Uterus (tissue), 4 donors: ENCODE measurements around the gene VWC2. TPM values are rescaled to one million over a fixed set of nuclear protein-coding genes. Genes with fewer than 3 reads are reported as not detected.

Source experiments
- DNase-seq, 2 donors: peaks; one replicate each; pipeline ENCODE4 v3.0.0-alpha.2; 2019 to 2020
- H3K27ac ChIP-seq, 2 donors: fragments of 200-600 bp; sonication (generic); 1 replicate in 1 of 2; 2 replicates in 1 of 2; pipeline ENCODE4 v1.5.1; 2016 to 2018
- H3K27me3 ChIP-seq, 2 donors: fragments of 200-600 bp; sonication (generic); one replicate each; pipeline ENCODE4 v1.5.1; 2018 to 2019; ENCODE audit warnings: control low read depth in 1 of 2
- H3K36me3 ChIP-seq, 2 donors: fragments of 200-600 bp; sonication (generic); one replicate each; pipeline ENCODE4 v1.5.1; 2019; ENCODE audit warnings: control low read depth in 1 of 2
- H3K4me1 ChIP-seq, 2 donors: fragments of 200-600 bp; sonication (generic); one replicate each; pipeline ENCODE4 v1.5.1; 2018 to 2019; ENCODE audit warnings: control low read depth in 1 of 2
- H3K4me3 ChIP-seq, 2 donors: fragments of 200-600 bp; sonication (generic); 1 replicate in 1 of 2; 2 replicates in 1 of 2; pipeline ENCODE4 v1.5.1; 2018 to 2019; ENCODE audit warnings: mild to moderate bottlenecking in 1 of 2
- H3K9me3 ChIP-seq, 2 donors: fragments of 200-600 bp; sonication (generic); one replicate each; pipeline ENCODE4 v1.5.1; 2019; ENCODE audit warnings: control low read depth in 1 of 2
- POLR2A ChIP-seq, 2 donors: fragments of 450-650 bp; IDR thresholded peaks; one replicate each; pipeline ENCODE4 v1.6.1; 2016; ENCODE audit warnings: antibody characterized with exemption in 2 of 2, mild to moderate bottlenecking in 1 of 2, moderate library complexity in 1 of 2
- intact Hi-C: fragments of 100-400 bp; cut with DNase I; formaldehyde crosslinking; loops from one replicate; pipeline ENCODE4 v1.15.1; 2023; ENCODE audit warnings: low total_unique reads
- total RNA-seq, 4 donors: library from RNA; depleted of rRNA in 3 of 4; stranded (reverse); fragments of >200 nt in 3 of 4; gene quantifications; one replicate each; pipeline versions ENCODE4 v1.1.0 to v1.2.4, GENCODE V29; 2014 to 2023
- TF ChIP-seq, protein P1 (sequence below), 4 experiments: fragments of 200-600 bp in 2 of 4; fragments of 450-650 bp in 2 of 4; sonication (generic) in 2 of 4; IDR thresholded peaks; one replicate each; pipeline ENCODE4 v1.5.1; 2016 to 2019; ENCODE audit warnings: antibody characterized with exemption in 4 of 4, mild to moderate bottlenecking in 2 of 4, moderate library complexity in 1 of 4
- donor health status: DM: yes; HTN: yes; CAD: no.

VWC2 gene
- total RNA-seq, 4 donors from 2014 or later = under 0.01 to 1.9 (median 0.91) TPM; not detected in 1

DNA sequence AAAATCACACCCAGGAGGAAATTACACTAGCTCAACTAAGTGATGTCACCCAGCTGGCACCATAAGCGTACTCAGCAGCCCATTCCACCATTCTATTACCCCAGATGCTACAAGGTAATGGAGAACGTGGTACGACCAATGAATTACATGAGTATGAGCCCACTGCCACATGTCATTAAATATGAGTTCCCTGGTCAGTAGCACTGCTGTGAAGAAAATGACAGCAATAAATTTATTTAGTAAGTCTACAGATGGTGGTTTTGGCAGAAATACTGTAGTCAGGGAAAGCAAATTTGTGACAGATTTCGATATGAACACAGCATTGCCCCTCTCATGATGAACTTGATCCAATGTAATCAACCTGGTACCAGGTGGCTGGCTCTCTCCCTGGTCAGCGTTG, 154.2 kb downstream of the VWC2 start:
- no peaks in the 10 kb centered on the region for H3K9me3 ChIP-seq
- intact Hi-C loops = no loop called here

DNA sequence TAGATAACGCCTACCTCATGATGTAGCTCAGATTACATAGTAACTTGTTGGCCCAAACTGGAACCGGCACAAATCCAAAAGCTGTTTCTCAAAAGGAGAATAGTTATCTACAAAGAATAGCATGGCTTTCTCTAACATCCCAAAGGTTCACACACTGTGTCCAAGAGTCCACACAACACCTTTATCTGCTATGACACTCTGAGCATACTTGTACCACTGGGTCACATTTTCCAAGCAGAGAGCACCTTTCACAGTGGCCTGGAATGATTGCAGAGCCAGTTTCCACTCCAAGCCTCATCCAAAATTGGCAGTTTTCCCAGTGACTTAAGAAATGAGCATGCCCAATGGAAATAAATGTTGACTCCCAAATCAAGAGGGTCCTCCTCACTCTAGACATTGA, 155.3 kb downstream of the VWC2 start:
- Histone ChIP-seq H3K4me1 (no peaks in the 10 kb centered on the region), H3K27ac (no peak overlapping the region), H3K36me3 (no peaks in the 10 kb centered on the region), H3K4me3 (no peak overlapping the region), H3K9me3 (no peaks in the 10 kb centered on the region), H3K27me3 (no peaks in the 10 kb centered on the region)
- no peak for DNase-seq
- no peak for TF ChIP-seq POLR2A (IDR thresholded peaks at IDR 0.05)
- TF ChIP-seq, protein P1, sequence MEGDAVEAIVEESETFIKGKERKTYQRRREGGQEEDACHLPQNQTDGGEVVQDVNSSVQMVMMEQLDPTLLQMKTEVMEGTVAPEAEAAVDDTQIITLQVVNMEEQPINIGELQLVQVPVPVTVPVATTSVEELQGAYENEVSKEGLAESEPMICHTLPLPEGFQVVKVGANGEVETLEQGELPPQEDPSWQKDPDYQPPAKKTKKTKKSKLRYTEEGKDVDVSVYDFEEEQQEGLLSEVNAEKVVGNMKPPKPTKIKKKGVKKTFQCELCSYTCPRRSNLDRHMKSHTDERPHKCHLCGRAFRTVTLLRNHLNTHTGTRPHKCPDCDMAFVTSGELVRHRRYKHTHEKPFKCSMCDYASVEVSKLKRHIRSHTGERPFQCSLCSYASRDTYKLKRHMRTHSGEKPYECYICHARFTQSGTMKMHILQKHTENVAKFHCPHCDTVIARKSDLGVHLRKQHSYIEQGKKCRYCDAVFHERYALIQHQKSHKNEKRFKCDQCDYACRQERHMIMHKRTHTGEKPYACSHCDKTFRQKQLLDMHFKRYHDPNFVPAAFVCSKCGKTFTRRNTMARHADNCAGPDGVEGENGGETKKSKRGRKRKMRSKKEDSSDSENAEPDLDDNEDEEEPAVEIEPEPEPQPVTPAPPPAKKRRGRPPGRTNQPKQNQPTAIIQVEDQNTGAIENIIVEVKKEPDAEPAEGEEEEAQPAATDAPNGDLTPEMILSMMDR (IDR thresholded peaks at IDR 0.05) = no peak
- intact Hi-C loops = no loop called here

More for the DNA sequence above, 154.2 kb downstream of the VWC2 start:
- Histone ChIP-seq H3K27me3 (no peaks in the 10 kb centered on the region), H3K27ac (no peak overlapping the region), H3K36me3 (no peaks in the 10 kb centered on the region), H3K4me1 (no peaks in the 10 kb centered on the region), H3K4me3 (no peak overlapping the region)
- no peak for TF ChIP-seq POLR2A (IDR thresholded peaks at IDR 0.05)
- TF ChIP-seq, protein P1 (IDR thresholded peaks at IDR 0.05) = no peak
- DNase-seq = no peak

- H3K4me3 ChIP-seq = no peak overlapping the region
- TF ChIP-seq, protein P1 (IDR thresholded peaks at IDR 0.05) = no peak
- TF ChIP-seq POLR2A (IDR thresholded peaks at IDR 0.05) = no peak
- no peak overlapping the region for H3K27ac ChIP-seq
- intact Hi-C loops = no loop called here
- H3K9me3 ChIP-seq = no peaks in the 10 kb centered on the region
- no peaks in the 10 kb centered on the region for H3K4me1 ChIP-seq
- no peak for DNase-seq
- H3K36me3 ChIP-seq = no peaks in the 10 kb centered on the region
- H3K27me3 ChIP-seq = no peaks in the 10 kb centered on the region
Measured at GRCh38 chr7:49931627-49932026, 158.2 kb downstream of the VWC2 start.

- no peaks in the 10 kb centered on the region for H3K4me1 ChIP-seq
- no peaks in the 10 kb centered on the region for H3K27me3 ChIP-seq
- TF ChIP-seq, protein P1 (IDR thresholded peaks at IDR 0.05) = no peak
- TF ChIP-seq POLR2A (IDR thresholded peaks at IDR 0.05) = no peak
- no peak overlapping the region for H3K27ac ChIP-seq
- H3K9me3 ChIP-seq = no peaks in the 10 kb centered on the region
- DNase-seq = no peak
- no peaks in the 10 kb centered on the region for H3K36me3 ChIP-seq
- no peak overlapping the region for H3K4me3 ChIP-seq
- intact Hi-C loops = no loop called here
Measured at GRCh38 chr7:49937608-49938007, 164.2 kb downstream of the VWC2 start.
